Measurements from ENCODE around the gene ENO2.
A peak's percentile ranks its signal among the peaks of the same experiment; 100 is the strongest.

ENO2 gene

GRCh38 chr12:6948873-6949594 is 34.7 kb downstream of the ENO2 start:
- no peak for DNase-seq (ENCODE audit: low spot score)

- DNase-seq (ENCODE audit: low spot score) = no peak
Measured at GRCh38 chr12:6950401-6950801, 36.0 kb downstream of the ENO2 start.

GRCh38 chr12:6950811-6951540 is 36.6 kb downstream of the ENO2 start, which contains the start of gene PTPN6:
PTPN6 (plus strand) TSS chr12:6951356; CDS start chr12:6951513, 157 bp downstream.
- DNase-seq (ENCODE audit: low spot score) = peak; percentile 75

- DNase-seq (ENCODE audit: low spot score) = no peak
Measured at GRCh38 chr12:6951551-6952120, 37.3 kb downstream of the ENO2 start.

- DNase-seq (ENCODE audit: low spot score) = no peak
Measured at GRCh38 chr12:6952121-6952862, 37.9 kb downstream of the ENO2 start.

GRCh38 chr12:6952863-6953441 is 38.6 kb downstream of the ENO2 start:
- DNase-seq (ENCODE audit: low spot score) = no peak

GRCh38 chr12:6953442-6954315 is 39.3 kb downstream of the ENO2 start:
- DNase-seq (ENCODE audit: low spot score) = peak; percentile 76

GRCh38 chr12:6954316-6955107 is 40.1 kb downstream of the ENO2 start:
- DNase-seq (ENCODE audit: low spot score) = no peak

GRCh38 chr12:6955108-6956020 is 41.0 kb downstream of the ENO2 start:
- DNase-seq (ENCODE audit: low spot score) = no peak

- no peak for DNase-seq (ENCODE audit: low spot score)
Measured at GRCh38 chr12:6956021-6956727, 41.8 kb downstream of the ENO2 start.

- DNase-seq (ENCODE audit: low spot score) = no peak
Measured at GRCh38 chr12:6957151-6957701, 42.8 kb downstream of the ENO2 start.

GRCh38 chr12:6957741-6958608 is 43.6 kb downstream of the ENO2 start:
- DNase-seq (ENCODE audit: low spot score) = no peak

GRCh38 chr12:6958609-6959057 is 44.3 kb downstream of the ENO2 start:
- no peak for DNase-seq (ENCODE audit: low spot score)

GRCh38 chr12:6959058-6959804 is 44.9 kb downstream of the ENO2 start:
- DNase-seq (ENCODE audit: low spot score) = peak; percentile 83

- no peak for DNase-seq (ENCODE audit: low spot score)
Measured at GRCh38 chr12:6959805-6960592, 45.6 kb downstream of the ENO2 start.
